IPS-NIHi7 (cell line): Measurements from ENCODE around the gene ILKAP.
A peak's percentile ranks its signal among the peaks of the same experiment; 100 is the strongest.

ENCODE experiments used
- DNase-seq: peaks from one replicate; pipeline ENCODE4 v3.0.0; 2012; ENCODE audit warnings: mixed read lengths; ENCODE audit errors: extremely low spot score

The ILKAP gene

GRCh38 chr2:238237431-238238135 lies 34.1 kb upstream of the ILKAP start:
- no peak for DNase-seq

- DNase-seq: no peak
Observed at GRCh38 chr2:238236571-238236970, 33.1 kb upstream of the ILKAP start.

- DNase-seq: no peak
Observed at GRCh38 chr2:238235856-238236255, 32.4 kb upstream of the ILKAP start.

- no peak for DNase-seq
Observed at GRCh38 chr2:238235331-238235732, 31.8 kb upstream of the ILKAP start.

GRCh38 chr2:238233625-238234024 lies 30.1 kb upstream of the ILKAP start:
- DNase-seq: no peak

GRCh38 chr2:238231809-238232208 lies 28.3 kb upstream of the ILKAP start:
- no peak for DNase-seq

- peak; percentile 88 for DNase-seq
Observed at GRCh38 chr2:238231251-238231793, 27.8 kb upstream of the ILKAP start.

GRCh38 chr2:238230699-238231098 lies 27.2 kb upstream of the ILKAP start:
- no peak for DNase-seq

GRCh38 chr2:238228700-238229099 lies 25.2 kb upstream of the ILKAP start:
- no peak for DNase-seq

GRCh38 chr2:238227587-238228032 lies 24.1 kb upstream of the ILKAP start:
- DNase-seq: no peak

GRCh38 chr2:238226698-238227586 lies 23.4 kb upstream of the ILKAP start:
- DNase-seq: no peak

- no peak for DNase-seq
Observed at GRCh38 chr2:238225911-238226697, 22.6 kb upstream of the ILKAP start.

- DNase-seq: no peak
Observed at GRCh38 chr2:238225121-238225520, 21.6 kb upstream of the ILKAP start.

GRCh38 chr2:238224356-238225035 lies 21.0 kb upstream of the ILKAP start:
- no peak for DNase-seq

GRCh38 chr2:238220892-238221521 lies 17.5 kb upstream of the ILKAP start:
- no peak for DNase-seq

- no peak for DNase-seq
Observed at GRCh38 chr2:238220274-238220891, 16.9 kb upstream of the ILKAP start.

GRCh38 chr2:238216651-238217184 lies 13.2 kb upstream of the ILKAP start:
- no peak for DNase-seq

GRCh38 chr2:238207006-238207405 lies 3.5 kb upstream of the ILKAP start:
- no peak for DNase-seq

- DNase-seq: no peak
Observed at GRCh38 chr2:238203973-238204683, 633 bp upstream of the ILKAP start.
